Mucosa of descending colon (tissue), 3 donors: Measurements from ENCODE around the gene CLTB. TPM values are rescaled to one million over a fixed set of nuclear protein-coding genes. Genes with fewer than 3 reads are reported as not detected.

Source experiments
- ATAC-seq: fragments of 200-7000 bp; cut with Tn5 transposase; one replicate; pipeline ENCODE4 v1.9.1; 2020; ENCODE audit warnings: mild to moderate bottlenecking, moderate library complexity
- DNase-seq, 3 donors: peaks; one replicate each; pipeline ENCODE4 v3.0.0-alpha.2; 2020
- H3K36me3 ChIP-seq: fragments of 200-600 bp; one replicate; pipeline ENCODE4 v1.8.0; 2021; ENCODE audit warnings: low read depth, mild to moderate bottlenecking
- H3K4me1 ChIP-seq: fragments of 200-600 bp; one replicate; pipeline ENCODE4 v1.8.0; 2021; ENCODE audit warnings: low read depth, mild to moderate bottlenecking
- H3K4me3 ChIP-seq: fragments of 200-600 bp; one replicate; pipeline ENCODE4 v1.8.0; 2021; ENCODE audit warnings: mild to moderate bottlenecking
- H3K9me3 ChIP-seq: fragments of 200-600 bp; one replicate; pipeline ENCODE4 v1.8.0; 2021; ENCODE audit warnings: mild to moderate bottlenecking
- CTCF ChIP-seq: fragments of 200-600 bp; IDR thresholded peaks from one replicate; pipeline ENCODE4 v1.8.0; 2022; ENCODE audit warnings: antibody characterized with exemption, mild to moderate bottlenecking
- intact Hi-C, 2 donors: fragments of 100-400 bp; cut with DNase I in 1 of 2; cut with micrococcal nuclease in 1 of 2; formaldehyde crosslinking; loops; one replicate each; pipeline versions ENCODE4 v1.11.0 to v1.11.1; 2022; cut with DNase I, micrococcal nuclease
- total RNA-seq, 3 donors: library from RNA; stranded (reverse); fragmentation: NEBNext Ultra II Directional in 2 of 3; extraction: Animal tissue kit (Norgen Biotek cat#: 25700) in 2 of 3; gene quantifications; one replicate each; pipeline versions ENCODE4 v1.2.1 to v1.2.4, GENCODE V29; 2021 to 2023
- donor health status: DM: no; HTN: no; CAD: no; lungs with moderate emphysema.
- donor health status: DM: no; HTN: no; CAD: no.
- donor health status: DM: no; HTN: yes; CAD: no.

CLTB gene
- total RNA-seq, 3 donors from 2014 or later = 144 to 234 (median 199) TPM

GRCh38 chr5:176388003-176388443 is 28.3 kb downstream of the CLTB start:
- peak overlapping the region; percentile 63 for H3K4me3 ChIP-seq
- no peaks in the 10 kb centered on the region for H3K9me3 ChIP-seq
- ATAC-seq (no peak), DNase-seq (no peak)
- TF ChIP-seq CTCF = no peak
- H3K4me1 ChIP-seq = peaks cover 16% of the 10 kb centered on the region
- intact Hi-C loops = no loop called here
- H3K36me3 ChIP-seq = no peaks in the 10 kb centered on the region

- no peak for TF ChIP-seq CTCF
- ATAC-seq (no peak), DNase-seq (peak in 1 of 3 donors; percentile 17)
- no peak overlapping the region for H3K4me3 ChIP-seq
- H3K4me1 ChIP-seq = peaks cover 16% of the 10 kb centered on the region
- no peaks in the 10 kb centered on the region for H3K9me3 ChIP-seq
- H3K36me3 ChIP-seq = no peaks in the 10 kb centered on the region
- intact Hi-C loops = no loop called here
These were observed 28.9 kb downstream of the CLTB start for GRCh38 chr5:176387384-176387925.

- H3K36me3 ChIP-seq = no peaks in the 10 kb centered on the region
These were observed 29.8 kb downstream of the CLTB start for GRCh38 chr5:176386491-176386890.

GRCh38 chr5:176384991-176385390 is 31.3 kb downstream of the CLTB start:
- no peaks in the 10 kb centered on the region for H3K36me3 ChIP-seq
- no peak for TF ChIP-seq CTCF
- H3K4me3 ChIP-seq = no peak overlapping the region
- intact Hi-C loops = no loop called here
- H3K4me1 ChIP-seq = peaks cover 15% of the 10 kb centered on the region
- H3K9me3 ChIP-seq = no peaks in the 10 kb centered on the region
- no peak for ATAC-seq
- peak in 1 of 3 donors; percentile 18 for DNase-seq

More at GRCh38 chr5:176386491-176386890, 29.8 kb downstream of the CLTB start:
- no peak for DNase-seq
- TF ChIP-seq CTCF = no peak
- no peak overlapping the region for H3K4me3 ChIP-seq
- no peaks in the 10 kb centered on the region for H3K9me3 ChIP-seq
- no peak for ATAC-seq
- peaks cover 16% of the 10 kb centered on the region for H3K4me1 ChIP-seq
- intact Hi-C loops = no loop called here

GRCh38 chr5:176384366-176384930 is 31.9 kb downstream of the CLTB start:
- intact Hi-C loops = no loop called here
- no peak for ATAC-seq
- DNase-seq = peak in 1 of 3 donors; percentile 8
- H3K4me1 ChIP-seq = peaks cover 11% of the 10 kb centered on the region
- H3K4me3 ChIP-seq = no peak overlapping the region
- no peak for TF ChIP-seq CTCF
- no peaks in the 10 kb centered on the region for H3K36me3 ChIP-seq
- no peaks in the 10 kb centered on the region for H3K9me3 ChIP-seq
